Endodermal cell (in vitro differentiated cells): Measurements from ENCODE around the gene ZFR2. TPM values are rescaled to one million over a fixed set of nuclear protein-coding genes. Genes with fewer than 3 reads are reported as not detected.
"Not testable (repeated sequence)": the region's sequence is repeated elsewhere in the genome, so short reads cannot be mapped to it uniquely, and the experiment has no call there.

Source experiments
- DNase-seq: peaks from one replicate; pipeline ENCODE4 v3.0.0-alpha.2; 2017
- H3K27ac ChIP-seq: 2 replicates; pipeline ENCODE4 v1.5.1; 2013; ENCODE audit warnings: mild to moderate bottlenecking, low read depth, low read length, moderate library complexity
- H3K27me3 ChIP-seq: 2 replicates; pipeline ENCODE4 v1.6.1; 2013; ENCODE audit warnings: mild to moderate bottlenecking, low read length, moderate library complexity; ENCODE audit not compliant: insufficient read depth, control insufficient read depth, poor library complexity, severe bottlenecking
- H3K36me3 ChIP-seq: 2 replicates; pipeline ENCODE4 v1.7.0; 2013; ENCODE audit warnings: mild to moderate bottlenecking, low read length, moderate library complexity; ENCODE audit not compliant: control insufficient read depth, insufficient read depth
- H3K4me1 ChIP-seq: one replicate; pipeline ENCODE4 v1.7.0; 2013; ENCODE audit warnings: low read length; ENCODE audit not compliant: control insufficient read depth, insufficient read depth
- H3K4me3 ChIP-seq: 2 replicates; pipeline ENCODE4 v1.5.1; 2013; ENCODE audit warnings: mild to moderate bottlenecking, low read length, moderate library complexity
- H3K9ac ChIP-seq: 2 replicates; pipeline ENCODE4 v1.6.1; 2013; ENCODE audit warnings: mild to moderate bottlenecking, low read length, moderate library complexity; ENCODE audit not compliant: poor library complexity, severe bottlenecking; ENCODE audit errors: extremely low read depth
- H3K9me3 ChIP-seq: 2 replicates; pipeline ENCODE4 v1.6.1; 2013; ENCODE audit warnings: mild to moderate bottlenecking, low read length, moderate library complexity; ENCODE audit not compliant: control insufficient read depth
- H3K27ac Mint-ChIP-seq: 2 replicates; pipeline ENCODE4 v1.8.0; 2020; ENCODE audit warnings: mixed read lengths
- H3K27me3 Mint-ChIP-seq: 2 replicates; pipeline ENCODE4 v1.8.0; 2021; ENCODE audit warnings: mild to moderate bottlenecking, mixed read lengths; ENCODE audit not compliant: insufficient read depth
- H3K36me3 Mint-ChIP-seq: 2 replicates; pipeline ENCODE4 v1.8.0; 2020; ENCODE audit warnings: low read depth, mixed read lengths
- H3K4me1 Mint-ChIP-seq: 2 replicates; pipeline ENCODE4 v1.8.0; 2020; ENCODE audit warnings: mixed read lengths
- H3K4me3 Mint-ChIP-seq: 2 replicates; pipeline ENCODE4 v1.8.0; 2020; ENCODE audit warnings: mild to moderate bottlenecking, moderate library complexity, mixed read lengths
- H3K9me3 Mint-ChIP-seq: 2 replicates; pipeline ENCODE4 v1.8.0; 2020; ENCODE audit warnings: mild to moderate bottlenecking, mixed read lengths
- CTCF ChIP-seq: fragments of 200-600 bp; sonication (generic); conservative IDR thresholded peaks from 2 replicates; pipeline ENCODE4 v1.5.0; 2021; ENCODE audit warnings: antibody characterized with exemption, mild to moderate bottlenecking
- WGBS, 2 experiments: methylation state at CpG; one replicate each; pipeline versions ENCODE4 v1.1.5 to v1.1.7; 2013; ENCODE audit warnings: missing lambda C conversion rate in 2 of 2, mixed read lengths in 1 of 2; ENCODE audit not compliant: insufficient coverage in 1 of 2, insufficient read length in 1 of 2; 5-methylcytosine and 5-hydroxymethylcytosine counted together
- total RNA-seq, 2 donors: library from RNA; stranded (reverse); fragmentation: NEBNext Ultra II Directional in 1 of 2; extraction: Animal tissue kit (Norgen Biotek cat#: 25700) in 1 of 2; gene quantifications; 2 replicates in 1 of 2; 3 replicates in 1 of 2; pipeline ENCODE4 v1.2.1, GENCODE V29; 2021

The ZFR2 gene
- total RNA-seq, 2 donors from 2014 or later, result 16.4 to 24.6 TPM

GRCh38 chr19:3898426-3898825 lies 29.6 kb upstream of the ZFR2 start:
- H3K27ac ChIP-seq, result no peak overlapping the region
- H3K4me1 ChIP-seq, result no peaks in the 10 kb centered on the region
- 87 to 89% methylated on average over 3 of the region's 3 CpGs for WGBS, 2 experiments
- DNase-seq, result no peak
- H3K27me3 ChIP-seq, result no peaks in the 10 kb centered on the region
- Mint-ChIP-seq H3K9me3 (peaks cover 14% of the 10 kb centered on the region), H3K36me3 (peaks cover 2% of the 10 kb centered on the region), H3K27me3 (no peaks in the 10 kb centered on the region), H3K4me3 (no peak overlapping the region), H3K27ac (no peak overlapping the region), H3K4me1 (no peaks in the 10 kb centered on the region)
- no peak overlapping the region for H3K4me3 ChIP-seq
- peaks cover 7% of the 10 kb centered on the region for H3K9me3 ChIP-seq
- TF ChIP-seq CTCF, result no peak
- H3K36me3 ChIP-seq, result no peaks in the 10 kb centered on the region
- no peak overlapping the region for H3K9ac ChIP-seq

GRCh38 chr19:3897936-3898335 lies 29.1 kb upstream of the ZFR2 start:
- Mint-ChIP-seq H3K4me3 (no peak overlapping the region), H3K27me3 (no peaks in the 10 kb centered on the region), H3K27ac (no peak overlapping the region), H3K36me3 (peaks cover 2% of the 10 kb centered on the region), H3K9me3 (peaks cover 14% of the 10 kb centered on the region), H3K4me1 (no peaks in the 10 kb centered on the region)
- no peaks in the 10 kb centered on the region for H3K36me3 ChIP-seq
- H3K4me1 ChIP-seq, result no peaks in the 10 kb centered on the region
- no peaks in the 10 kb centered on the region for H3K27me3 ChIP-seq
- TF ChIP-seq CTCF, result no peak
- WGBS, 2 experiments, result 90 to 92% methylated on average over 4 of the region's 4 CpGs
- no peak overlapping the region for H3K27ac ChIP-seq
- peaks cover 7% of the 10 kb centered on the region for H3K9me3 ChIP-seq
- no peak overlapping the region for H3K4me3 ChIP-seq
- no peak overlapping the region for H3K9ac ChIP-seq
- DNase-seq, result no peak

- peaks cover 7% of the 10 kb centered on the region for H3K9me3 ChIP-seq
- no peaks in the 10 kb centered on the region for H3K36me3 ChIP-seq
- Mint-ChIP-seq H3K27ac (no peak overlapping the region), H3K36me3 (peaks cover 2% of the 10 kb centered on the region), H3K27me3 (no peaks in the 10 kb centered on the region), H3K4me1 (no peaks in the 10 kb centered on the region), H3K9me3 (peaks cover 14% of the 10 kb centered on the region), H3K4me3 (no peak overlapping the region)
- H3K27me3 ChIP-seq, result no peaks in the 10 kb centered on the region
- TF ChIP-seq CTCF, result no peak
- 90 to 92% methylated on average over 2 to 5 of the region's 5 CpGs for WGBS, 2 experiments
- no peaks in the 10 kb centered on the region for H3K4me1 ChIP-seq
- no peak overlapping the region for H3K4me3 ChIP-seq
- DNase-seq, result no peak
- no peak overlapping the region for H3K9ac ChIP-seq
- H3K27ac ChIP-seq, result no peak overlapping the region
Observed at GRCh38 chr19:3895788-3896187, 26.9 kb upstream of the ZFR2 start.

GRCh38 chr19:3894959-3895358 lies 26.1 kb upstream of the ZFR2 start:
- WGBS, 2 experiments, result 90% methylated on average over 3 to 5 of the region's 5 CpGs
- H3K36me3 ChIP-seq, H3K27me3 Mint-ChIP-seq: not testable (repeated sequence)

More at GRCh38 chr19:3894959-3895358, 26.1 kb upstream of the ZFR2 start:
- not testable (repeated sequence) for H3K27ac Mint-ChIP-seq, H3K36me3 Mint-ChIP-seq, H3K27ac ChIP-seq, H3K4me1 Mint-ChIP-seq, H3K27me3 ChIP-seq, H3K9ac ChIP-seq, H3K4me3 ChIP-seq, H3K4me3 Mint-ChIP-seq, DNase-seq, H3K4me1 ChIP-seq, H3K9me3 ChIP-seq
- H3K9me3 Mint-ChIP-seq, result peaks cover 14% of the 10 kb centered on the region
